OCI-LY3 (cell line): ENCODE data around the gene ARHGAP6.

Experiments
- CTCF ChIP-seq: fragments of 200-600, 300-600 bp; sonication (generic); IDR thresholded peaks from 2 replicates; pipeline ENCODE4 v1.5.1; 2014; ENCODE audit warnings: antibody characterized with exemption, low read length, low read depth
- EZH2phosphoT487 ChIP-seq: fragments of 200-600 bp; shearing (Covaris generic); IDR thresholded peaks from 2 replicates; pipeline ENCODE4 v1.6.1; 2018; ENCODE audit warnings: antibody characterized with exemption, mixed run types, low read depth

GRCh38 chrX:11626351-11626750 lies 39.4 kb downstream of the ARHGAP6 start:
- no peak for TF ChIP-seq CTCF
- no peak for TF ChIP-seq EZH2phosphoT487
